Mammary epithelial cell (primary cell): ENCODE results near the gene OXNAD1.

Experiments
- EZH2 ChIP-seq: IDR thresholded peaks from 2 replicates; pipeline ENCODE4 v1.6.1; 2012; ENCODE audit warnings: low read length, inconsistent platforms, borderline replicate concordance
- TF ChIP-seq, protein P1 (sequence below), 2 donors: IDR thresholded peaks in 1 of 2; conservative IDR thresholded peaks in 1 of 2; 2 replicates each; pipeline ENCODE4 v1.5.1; 2011 to 2012; ENCODE audit warnings: inconsistent platforms in 2 of 2, low read length in 2 of 2, mild to moderate bottlenecking in 2 of 2, control low read depth in 1 of 2, low read depth in 1 of 2; ENCODE audit not compliant: insufficient read depth in 1 of 2; ENCODE audit errors: extremely low read depth in 1 of 2

DNA sequence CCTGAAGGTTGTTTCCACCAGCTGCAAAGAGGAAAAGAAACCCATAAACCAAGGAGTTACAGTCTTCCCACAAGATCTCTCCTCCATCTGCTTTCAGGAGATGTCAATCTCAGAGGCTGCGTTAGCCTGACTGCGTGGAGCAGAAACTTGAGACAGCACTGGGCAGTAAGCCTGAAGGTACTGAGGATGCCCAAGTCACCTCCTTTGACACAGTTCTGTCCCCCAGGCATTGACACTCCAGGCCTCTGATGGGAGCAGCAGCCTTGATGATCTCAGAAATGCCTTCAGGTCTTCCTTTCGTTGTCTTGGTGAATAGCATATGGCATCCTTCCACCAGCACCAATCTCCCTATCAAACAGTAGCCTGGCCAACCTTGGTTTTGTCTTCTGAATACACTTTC, 89.3 kb downstream of the OXNAD1 start:
- TF ChIP-seq, protein P1, sequence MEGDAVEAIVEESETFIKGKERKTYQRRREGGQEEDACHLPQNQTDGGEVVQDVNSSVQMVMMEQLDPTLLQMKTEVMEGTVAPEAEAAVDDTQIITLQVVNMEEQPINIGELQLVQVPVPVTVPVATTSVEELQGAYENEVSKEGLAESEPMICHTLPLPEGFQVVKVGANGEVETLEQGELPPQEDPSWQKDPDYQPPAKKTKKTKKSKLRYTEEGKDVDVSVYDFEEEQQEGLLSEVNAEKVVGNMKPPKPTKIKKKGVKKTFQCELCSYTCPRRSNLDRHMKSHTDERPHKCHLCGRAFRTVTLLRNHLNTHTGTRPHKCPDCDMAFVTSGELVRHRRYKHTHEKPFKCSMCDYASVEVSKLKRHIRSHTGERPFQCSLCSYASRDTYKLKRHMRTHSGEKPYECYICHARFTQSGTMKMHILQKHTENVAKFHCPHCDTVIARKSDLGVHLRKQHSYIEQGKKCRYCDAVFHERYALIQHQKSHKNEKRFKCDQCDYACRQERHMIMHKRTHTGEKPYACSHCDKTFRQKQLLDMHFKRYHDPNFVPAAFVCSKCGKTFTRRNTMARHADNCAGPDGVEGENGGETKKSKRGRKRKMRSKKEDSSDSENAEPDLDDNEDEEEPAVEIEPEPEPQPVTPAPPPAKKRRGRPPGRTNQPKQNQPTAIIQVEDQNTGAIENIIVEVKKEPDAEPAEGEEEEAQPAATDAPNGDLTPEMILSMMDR (conservative IDR thresholded peaks at IDR 0.05 in 1 of 2, IDR thresholded peaks at IDR 0.05 in 1 of 2; ENCODE audit: extremely low read depth in 1 of 2, insufficient read depth in 1 of 2, low read depth in 1 of 2, low read length in 2 of 2): no peak
- TF ChIP-seq EZH2: no peak
